ENCODE results near the gene BEND7. TPM values are rescaled to one million over a fixed set of nuclear protein-coding genes. Genes with fewer than 3 reads are reported as not detected.
A peak's percentile ranks its signal among the peaks of the same experiment; 100 is the strongest.

The BEND7 gene
- total RNA-seq, 4 donors from 2014 or later, result 9.7 to 22.2 (median 14.3) TPM

- no peak for DNase-seq (ENCODE audit: low spot score)
- no peak for ATAC-seq (ENCODE audit: low FRiP score)
- TF ChIP-seq, protein P1, sequence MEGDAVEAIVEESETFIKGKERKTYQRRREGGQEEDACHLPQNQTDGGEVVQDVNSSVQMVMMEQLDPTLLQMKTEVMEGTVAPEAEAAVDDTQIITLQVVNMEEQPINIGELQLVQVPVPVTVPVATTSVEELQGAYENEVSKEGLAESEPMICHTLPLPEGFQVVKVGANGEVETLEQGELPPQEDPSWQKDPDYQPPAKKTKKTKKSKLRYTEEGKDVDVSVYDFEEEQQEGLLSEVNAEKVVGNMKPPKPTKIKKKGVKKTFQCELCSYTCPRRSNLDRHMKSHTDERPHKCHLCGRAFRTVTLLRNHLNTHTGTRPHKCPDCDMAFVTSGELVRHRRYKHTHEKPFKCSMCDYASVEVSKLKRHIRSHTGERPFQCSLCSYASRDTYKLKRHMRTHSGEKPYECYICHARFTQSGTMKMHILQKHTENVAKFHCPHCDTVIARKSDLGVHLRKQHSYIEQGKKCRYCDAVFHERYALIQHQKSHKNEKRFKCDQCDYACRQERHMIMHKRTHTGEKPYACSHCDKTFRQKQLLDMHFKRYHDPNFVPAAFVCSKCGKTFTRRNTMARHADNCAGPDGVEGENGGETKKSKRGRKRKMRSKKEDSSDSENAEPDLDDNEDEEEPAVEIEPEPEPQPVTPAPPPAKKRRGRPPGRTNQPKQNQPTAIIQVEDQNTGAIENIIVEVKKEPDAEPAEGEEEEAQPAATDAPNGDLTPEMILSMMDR (IDR thresholded peaks at IDR 0.05), result no peak
These were observed 6.5 kb upstream of the BEND7 start for GRCh38 chr10:13535346-13535745.

- TF ChIP-seq, protein P1 (IDR thresholded peaks at IDR 0.05), result no peak
- no peak for ATAC-seq (ENCODE audit: low FRiP score)
- DNase-seq (ENCODE audit: low spot score), result no peak
These were observed 830 bp upstream of the BEND7 start for GRCh38 chr10:13529714-13529973.

GRCh38 chr10:13528123-13528874, 515 bp downstream of the BEND7 start:
- TF ChIP-seq, protein P1 (IDR thresholded peaks at IDR 0.05), result no peak
- ATAC-seq (ENCODE audit: low FRiP score) (no peak), DNase-seq (ENCODE audit: low spot score) (no peak)

DNA sequence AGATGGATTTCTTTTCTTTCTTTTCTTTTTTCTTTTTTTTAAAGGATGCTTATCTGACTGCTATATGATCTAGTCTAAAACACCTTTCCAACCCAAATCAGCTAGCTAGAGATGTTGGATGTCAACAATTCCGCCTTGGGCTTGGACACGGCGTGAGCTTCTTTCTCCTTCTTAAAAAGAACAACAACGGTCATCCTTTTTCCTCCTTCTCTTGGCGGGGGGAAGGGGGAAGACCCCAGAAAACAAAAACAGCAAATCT, 1.0 kb downstream of the BEND7 start:
- TF ChIP-seq, protein P1 (IDR thresholded peaks at IDR 0.05), result no peak

GRCh38 chr10:13526948-13527863, 1.6 kb downstream of the BEND7 start:
- DNase-seq (ENCODE audit: low spot score) (no peak), ATAC-seq (ENCODE audit: low FRiP score) (peak; percentile 71)
- TF ChIP-seq, protein P1 (IDR thresholded peaks at IDR 0.05), result no peak

More for the DNA sequence above, 1.0 kb downstream of the BEND7 start:
- DNase-seq (ENCODE audit: low spot score), result no peak
- ATAC-seq (ENCODE audit: low FRiP score), result no peak

DNA sequence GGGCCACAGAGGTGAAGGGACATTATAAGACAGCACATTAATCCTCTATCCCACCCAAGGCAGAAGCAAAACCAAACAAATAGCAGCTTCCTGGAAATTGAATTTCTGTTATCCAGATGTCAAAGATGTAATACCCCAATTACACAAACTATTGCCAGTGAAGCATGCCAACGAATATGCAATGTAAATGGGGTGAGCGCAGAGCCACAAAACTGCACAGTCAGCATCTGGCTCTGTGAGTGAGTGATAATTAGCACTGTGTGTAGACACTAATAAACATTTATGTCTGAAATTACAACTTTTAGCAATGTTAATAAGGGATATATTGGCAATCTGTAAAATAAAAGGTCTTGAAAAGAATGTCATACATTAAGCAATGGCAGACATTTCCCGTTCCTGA, 3.2 kb downstream of the BEND7 start:
- DNase-seq (ENCODE audit: low spot score) (no peak), ATAC-seq (ENCODE audit: low FRiP score) (no peak)
- TF ChIP-seq, protein P1 (IDR thresholded peaks at IDR 0.05), result no peak

GRCh38 chr10:13521026-13521425, 7.8 kb downstream of the BEND7 start:
- TF ChIP-seq, protein P1 (IDR thresholded peaks at IDR 0.05), result no peak
- no peak for ATAC-seq (ENCODE audit: low FRiP score)
- DNase-seq (ENCODE audit: low spot score), result no peak

Data from omental fat pad (tissue), 4 donors.